GM18868 (cell line): Measurements from ENCODE around the gene KRT27.
"Not testable (repeated sequence)": the region's sequence is repeated elsewhere in the genome, so short reads cannot be mapped to it uniquely, and the experiment has no call there.

Experiments
- ATAC-seq: cut with Tn5 transposase; IDR thresholded peaks from one replicate; pipeline ENCODE4 v1.9.1; 2021; ENCODE audit warnings: mild to moderate bottlenecking, moderate library complexity; ENCODE audit not compliant: unreplicated experiment

The KRT27 gene

DNA sequence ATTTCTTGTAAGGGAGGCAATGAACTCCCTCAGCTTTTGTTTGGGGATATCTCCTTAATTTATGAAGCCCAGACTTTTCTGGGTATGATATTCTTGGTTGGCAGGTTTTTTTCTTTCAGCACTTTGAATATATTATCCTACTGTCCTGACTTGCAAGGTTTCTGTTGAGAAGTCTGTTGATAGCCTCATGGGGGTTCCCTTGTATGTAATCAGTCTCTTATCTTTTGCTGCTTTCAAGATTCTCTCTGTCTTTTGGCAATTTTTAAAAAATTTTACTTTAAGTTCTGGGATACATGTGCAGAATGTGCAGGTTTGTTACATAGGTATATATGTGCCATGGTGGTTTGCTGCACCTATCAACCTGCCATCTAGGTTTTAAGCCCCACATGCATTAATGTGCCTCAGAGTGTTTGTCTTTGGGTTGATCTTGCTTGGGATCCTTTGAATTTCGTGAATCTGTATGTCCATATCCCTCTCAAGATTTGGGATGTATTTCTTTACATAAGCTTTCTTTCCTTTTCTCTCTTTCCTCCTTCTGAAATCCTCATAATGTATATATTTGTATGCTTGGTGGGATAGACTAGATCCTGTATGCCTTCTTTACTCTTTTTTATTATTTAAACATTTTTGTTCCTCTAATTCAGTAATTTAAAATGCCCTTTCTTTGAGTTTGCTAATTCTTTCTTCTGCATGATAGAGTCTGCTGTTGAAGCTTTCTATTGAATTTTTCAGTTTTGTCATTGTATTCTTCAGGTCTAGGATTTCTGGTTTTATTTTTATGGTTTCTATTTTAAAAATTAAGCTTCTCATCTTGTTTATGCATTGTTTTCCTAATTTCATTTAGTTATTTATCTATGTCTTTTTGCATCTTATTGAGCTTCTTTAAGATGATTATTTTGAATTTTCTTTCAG lies 22.0 kb downstream of the KRT27 start:
- ATAC-seq: no peak

DNA sequence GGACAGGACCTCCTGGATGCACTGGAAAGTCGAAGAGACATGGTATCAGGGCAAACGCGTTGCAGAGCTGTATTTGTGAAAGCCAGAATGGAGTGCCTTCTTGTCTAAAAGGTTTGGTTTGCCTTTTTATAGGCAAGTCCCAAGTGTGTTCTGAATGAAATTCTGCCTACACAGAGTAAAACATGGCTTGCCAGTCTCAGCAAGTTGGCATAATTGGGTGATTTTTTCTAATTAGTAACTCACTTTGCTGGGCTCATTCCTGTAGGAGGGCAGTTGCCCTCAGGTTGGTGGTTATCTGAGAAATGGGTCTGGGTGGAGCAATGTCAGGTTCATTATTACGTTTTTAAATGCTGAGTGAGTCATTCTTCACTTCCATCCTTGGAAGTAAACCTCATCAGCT lies 27.1 kb downstream of the KRT27 start, which contains the start of gene KRT25:
Gene KRT25 (minus strand): TSS at position 101 of the 400 bp plus-strand sequence. CDS start 60 bp downstream, at position 41.
- ATAC-seq: no peak

DNA sequence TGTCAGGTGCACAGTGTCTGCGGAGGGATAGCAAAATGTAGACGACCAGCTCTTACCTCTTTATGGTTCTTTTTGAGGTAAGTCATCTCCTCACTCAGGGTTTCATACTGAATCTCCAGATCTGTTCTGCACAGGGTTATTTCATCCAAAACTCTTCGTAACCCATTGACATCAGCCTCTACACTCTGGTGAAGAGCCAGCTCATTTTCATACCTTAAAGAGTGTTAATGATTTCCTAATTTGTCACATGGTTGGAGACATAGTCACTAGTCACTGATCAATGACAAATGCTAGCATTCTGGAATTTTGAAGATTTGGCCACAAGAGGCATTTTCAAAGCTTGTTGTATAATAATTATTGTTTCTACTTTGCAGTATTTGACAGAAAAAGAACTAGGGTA lies 28.5 kb downstream of the KRT27 start:
- ATAC-seq: no peak

DNA sequence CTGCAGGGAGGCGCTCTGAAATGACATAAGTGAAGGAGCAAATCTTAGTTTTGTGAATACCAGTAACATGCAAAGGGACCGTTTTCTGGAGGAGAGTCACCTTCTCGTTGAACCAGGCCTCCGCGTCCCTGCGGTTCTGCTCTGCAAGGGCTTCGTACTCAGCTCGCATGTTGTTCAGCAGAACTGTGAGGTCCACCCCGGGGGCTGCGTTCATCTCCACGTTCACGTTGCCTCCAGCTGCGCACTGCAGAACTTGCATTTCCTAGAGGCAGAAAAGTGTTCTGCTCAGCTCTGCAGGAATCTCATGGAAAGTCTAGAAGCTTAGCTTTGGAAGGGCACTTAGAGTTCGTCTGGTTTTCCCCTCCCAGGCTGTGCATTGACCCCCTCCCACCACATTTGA lies 31.3 kb downstream of the KRT27 start:
- no peak for ATAC-seq

DNA sequence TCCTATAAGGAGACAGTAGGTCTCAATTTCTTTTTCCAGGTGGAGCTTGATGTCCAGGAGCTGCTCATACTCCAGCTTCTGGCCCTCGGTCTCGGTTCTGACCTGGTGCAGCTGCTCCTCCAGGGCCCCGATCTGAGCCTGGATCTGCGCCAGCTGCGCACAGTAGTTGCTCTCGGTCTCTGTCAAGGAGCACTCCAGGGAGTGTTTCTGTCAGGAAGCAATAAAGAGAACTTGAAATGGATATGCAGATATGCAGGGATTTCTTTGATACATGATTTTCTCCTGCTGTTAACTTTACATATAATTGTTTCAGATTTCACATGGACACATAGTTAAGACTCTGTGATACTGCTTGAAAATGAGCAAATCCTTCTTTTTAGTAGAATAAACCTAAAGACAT lies 32.0 kb downstream of the KRT27 start:
- no peak for ATAC-seq

DNA sequence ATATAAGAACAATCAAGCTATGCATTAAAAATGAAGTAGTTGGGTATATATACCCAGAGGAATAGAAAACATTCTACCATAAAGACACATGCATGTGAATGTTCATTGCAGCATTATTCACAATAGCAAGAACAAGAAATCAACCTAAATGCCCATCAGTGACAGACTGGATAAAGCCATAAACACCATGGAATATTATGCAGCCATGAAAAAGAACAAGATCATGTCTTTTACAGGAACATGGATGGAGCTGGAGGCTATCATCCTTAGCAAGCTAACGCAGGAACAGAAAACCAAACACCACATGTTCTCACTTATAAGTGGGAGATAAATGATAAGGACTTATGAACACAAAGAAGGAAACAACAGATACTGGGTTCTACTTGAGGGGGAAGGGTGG lies 33.7 kb downstream of the KRT27 start:
- ATAC-seq: not testable (repeated sequence)

DNA sequence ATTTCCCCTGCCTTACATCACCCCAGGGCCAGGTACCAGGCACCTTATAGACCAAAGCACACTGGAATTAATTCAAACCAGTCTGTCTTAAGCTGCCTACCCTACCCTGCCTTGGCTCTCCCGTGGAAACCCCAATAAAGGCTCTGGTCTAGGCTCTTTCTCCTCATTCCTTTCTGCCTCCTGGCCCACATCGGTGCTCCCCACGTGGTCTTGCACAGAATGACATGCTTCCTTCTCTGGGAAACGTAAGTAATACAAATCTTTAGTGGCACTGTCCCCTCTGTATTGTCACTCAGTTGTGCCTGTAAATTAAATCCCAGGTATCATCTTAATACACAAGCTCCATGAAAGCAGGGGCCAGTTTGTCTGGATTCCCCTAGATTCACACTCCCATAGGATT lies 43.8 kb downstream of the KRT27 start:
- ATAC-seq: no peak

DNA sequence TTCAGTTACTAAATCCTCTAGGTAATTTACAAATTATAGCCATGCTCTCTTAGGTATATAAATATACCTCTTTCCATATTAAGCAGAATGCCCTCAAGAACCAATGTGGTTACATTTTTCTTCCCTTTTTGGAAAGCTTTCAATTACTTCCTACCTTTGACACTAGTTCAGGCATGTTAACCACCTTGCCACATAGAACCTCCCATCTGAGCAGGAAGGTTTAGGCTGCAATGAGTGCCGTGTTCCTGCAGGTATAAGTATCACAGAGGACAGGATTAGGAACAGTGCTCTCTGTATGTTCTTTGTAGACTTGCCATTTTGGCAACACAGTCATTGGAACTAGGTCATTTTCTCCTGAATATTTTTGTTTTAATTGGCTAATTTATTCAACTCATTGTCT lies 47.3 kb downstream of the KRT27 start:
- ATAC-seq: no peak

DNA sequence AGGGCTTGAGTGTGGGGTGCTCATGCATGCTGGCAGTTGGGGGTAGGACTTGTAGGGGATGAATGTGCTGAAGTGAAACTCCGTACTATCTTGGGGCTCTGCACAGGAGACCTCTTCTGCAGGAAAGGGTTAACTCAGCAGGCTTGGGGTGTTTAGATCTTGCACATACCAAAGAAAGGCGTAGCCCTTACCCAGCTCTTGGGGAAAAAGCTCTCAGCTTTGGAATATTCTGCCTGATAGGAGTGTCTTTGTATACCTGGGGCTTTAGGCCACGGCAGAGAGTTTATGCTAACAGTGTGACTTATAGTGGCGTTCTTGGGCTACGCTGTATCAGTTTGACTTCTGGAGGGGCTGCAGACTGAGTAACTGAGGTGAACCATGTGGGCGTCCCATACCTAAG lies 48.3 kb downstream of the KRT27 start:
- ATAC-seq: no peak

DNA sequence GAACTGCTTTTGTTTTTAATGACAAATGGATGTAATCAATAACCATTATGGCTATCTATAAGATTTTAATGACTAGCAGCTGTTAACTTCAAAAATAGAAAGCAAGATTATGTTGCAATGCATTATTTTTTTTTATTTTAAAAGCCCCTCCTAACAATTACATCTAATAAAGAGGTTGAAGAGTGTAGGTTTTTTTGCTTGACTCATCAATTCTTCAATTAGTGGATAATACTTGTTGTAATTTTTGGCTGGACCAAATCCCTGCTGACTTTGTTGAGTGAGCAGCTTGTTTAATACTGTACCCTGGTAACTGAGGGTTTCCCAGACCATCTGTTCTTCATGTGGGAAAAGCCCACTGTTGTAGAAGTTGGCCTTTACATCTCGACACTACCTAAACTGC lies 51.4 kb downstream of the KRT27 start:
- ATAC-seq: no peak

DNA sequence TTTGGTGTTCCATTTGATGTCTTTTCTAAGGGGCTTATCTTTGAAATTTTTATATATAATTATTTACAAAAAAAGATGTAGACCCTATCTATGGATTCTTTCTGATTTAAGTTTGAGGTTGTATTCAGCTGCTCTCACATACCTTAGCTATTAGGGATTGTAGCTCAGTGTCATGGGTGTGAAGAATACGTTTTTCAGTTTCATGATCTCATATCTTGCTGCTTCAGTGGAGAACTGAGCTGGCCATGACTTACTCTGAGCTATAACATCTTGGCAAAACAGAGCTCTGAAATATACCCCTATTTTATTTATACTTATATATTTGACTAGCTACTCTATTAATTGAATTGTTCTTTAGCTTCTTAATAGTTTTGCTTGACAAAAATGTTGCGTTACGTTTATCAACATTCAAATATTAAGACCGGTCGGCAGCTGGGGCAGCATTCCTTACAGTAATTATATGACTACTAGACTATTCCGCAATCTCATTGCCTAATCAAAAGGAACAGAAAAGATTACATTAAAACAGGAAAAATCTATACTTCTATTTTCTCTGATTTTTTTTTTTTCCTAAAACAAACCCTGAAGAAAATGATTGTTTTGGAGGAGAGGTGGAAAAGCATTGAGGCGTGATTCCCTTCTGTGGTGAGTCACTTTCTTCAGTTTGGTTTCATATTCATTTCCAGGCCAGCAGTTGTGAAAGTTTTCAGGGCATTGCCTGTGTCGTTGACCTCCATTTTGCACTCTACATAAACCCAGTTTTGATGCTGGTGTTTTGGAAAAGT lies 54.7 kb downstream of the KRT27 start:
- no peak for ATAC-seq

DNA sequence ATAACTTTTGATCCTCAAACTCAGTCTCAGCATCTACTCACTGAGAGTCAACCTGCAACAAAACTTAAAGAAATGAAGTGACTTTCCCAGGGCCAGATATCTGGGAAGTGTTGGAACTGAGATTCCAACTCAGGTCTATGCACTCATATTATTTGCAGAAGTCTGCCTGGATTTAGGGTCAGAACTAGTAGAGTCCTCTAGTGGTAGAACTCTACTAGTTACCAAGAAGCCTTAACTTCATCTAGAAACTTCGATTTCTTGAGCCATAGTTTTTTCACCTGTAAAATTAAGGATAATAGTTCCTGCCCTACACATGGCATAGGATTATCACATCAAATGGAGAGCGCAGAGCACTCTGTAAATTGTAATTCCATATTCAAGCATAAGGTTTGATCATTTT lies 55.4 kb downstream of the KRT27 start:
- no peak for ATAC-seq
